MG63 (cell line): ENCODE measurements around the gene WNT1. TPM values are rescaled to one million over a fixed set of nuclear protein-coding genes. Genes with fewer than 3 reads are reported as not detected.

ENCODE experiments used
- DNase-seq: peaks from one replicate; pipeline ENCODE4 v3.0.0-alpha.2; 2020
- H3K27me3 ChIP-seq: fragments of 250-450 bp; sonication (Bioruptor Pico); 2 replicates; pipeline ENCODE4 v1.5.1; 2020; ENCODE audit warnings: mild to moderate bottlenecking, moderate library complexity
- H3K36me3 ChIP-seq: fragments of 250-450 bp; sonication (Bioruptor Pico); 2 replicates; pipeline ENCODE4 v1.5.1; 2020; ENCODE audit warnings: mild to moderate bottlenecking, moderate library complexity
- H3K4me3 ChIP-seq: fragments of 250-450 bp; sonication (Bioruptor Pico); 2 replicates; pipeline ENCODE4 v1.5.1; 2020; ENCODE audit warnings: mild to moderate bottlenecking, moderate library complexity
- H3K9me3 ChIP-seq: fragments of 250-450 bp; sonication (Bioruptor Pico); 2 replicates; pipeline ENCODE4 v1.5.1; 2020; ENCODE audit warnings: mild to moderate bottlenecking, moderate library complexity
- total RNA-seq: library from RNA; depleted of rRNA; stranded (reverse); fragments of >200 nt; shearing (Covaris generic); gene quantifications from 2 replicates; pipeline ENCODE4 v1.2.3, GENCODE V29; 2014; ENCODE audit warnings: low replicate concordance

The WNT1 gene
- total RNA-seq, 1 experiment from 2014 or later: not detected

- peaks cover 11% of the 10 kb centered on the region for H3K27me3 ChIP-seq
Measured at GRCh38 chr12:48972952-48973483, 5.1 kb upstream of the WNT1 start.

DNA sequence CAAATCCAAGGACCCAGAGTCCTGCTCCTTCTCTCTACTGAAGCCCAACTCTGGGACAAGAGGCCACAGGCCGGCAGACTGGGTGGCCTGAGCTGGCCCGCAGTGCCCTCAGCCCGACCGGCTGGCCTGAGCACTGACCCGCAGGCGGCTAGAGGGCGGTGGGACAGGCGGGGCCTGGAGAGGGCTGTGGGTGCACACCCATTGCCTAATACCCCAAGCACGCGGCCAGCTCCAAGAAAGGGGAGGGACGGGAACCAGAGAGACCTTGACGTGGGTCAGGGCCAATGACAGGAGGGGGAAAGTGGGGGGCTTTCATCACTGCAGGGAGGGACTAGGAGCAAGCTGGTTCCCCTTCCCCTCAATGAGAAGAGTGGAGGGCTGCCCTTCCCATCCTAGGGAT, 4.6 kb upstream of the WNT1 start:
- Histone ChIP-seq H3K9me3 (no peaks in the 10 kb centered on the region), H3K27me3 (peaks cover 17% of the 10 kb centered on the region), H3K36me3 (no peaks in the 10 kb centered on the region), H3K4me3 (no peak overlapping the region)
- no peak for DNase-seq

More at GRCh38 chr12:48972952-48973483, 5.1 kb upstream of the WNT1 start:
- DNase-seq: no peak
- H3K9me3 ChIP-seq: no peaks in the 10 kb centered on the region
- H3K36me3 ChIP-seq: no peaks in the 10 kb centered on the region
- no peak overlapping the region for H3K4me3 ChIP-seq

- peaks cover 22% of the 10 kb centered on the region for H3K27me3 ChIP-seq
- no peaks in the 10 kb centered on the region for H3K9me3 ChIP-seq
- DNase-seq: no peak
- no peak overlapping the region for H3K4me3 ChIP-seq
- H3K36me3 ChIP-seq: no peaks in the 10 kb centered on the region
Measured at GRCh38 chr12:48973941-48974673, 4.0 kb upstream of the WNT1 start.

DNA sequence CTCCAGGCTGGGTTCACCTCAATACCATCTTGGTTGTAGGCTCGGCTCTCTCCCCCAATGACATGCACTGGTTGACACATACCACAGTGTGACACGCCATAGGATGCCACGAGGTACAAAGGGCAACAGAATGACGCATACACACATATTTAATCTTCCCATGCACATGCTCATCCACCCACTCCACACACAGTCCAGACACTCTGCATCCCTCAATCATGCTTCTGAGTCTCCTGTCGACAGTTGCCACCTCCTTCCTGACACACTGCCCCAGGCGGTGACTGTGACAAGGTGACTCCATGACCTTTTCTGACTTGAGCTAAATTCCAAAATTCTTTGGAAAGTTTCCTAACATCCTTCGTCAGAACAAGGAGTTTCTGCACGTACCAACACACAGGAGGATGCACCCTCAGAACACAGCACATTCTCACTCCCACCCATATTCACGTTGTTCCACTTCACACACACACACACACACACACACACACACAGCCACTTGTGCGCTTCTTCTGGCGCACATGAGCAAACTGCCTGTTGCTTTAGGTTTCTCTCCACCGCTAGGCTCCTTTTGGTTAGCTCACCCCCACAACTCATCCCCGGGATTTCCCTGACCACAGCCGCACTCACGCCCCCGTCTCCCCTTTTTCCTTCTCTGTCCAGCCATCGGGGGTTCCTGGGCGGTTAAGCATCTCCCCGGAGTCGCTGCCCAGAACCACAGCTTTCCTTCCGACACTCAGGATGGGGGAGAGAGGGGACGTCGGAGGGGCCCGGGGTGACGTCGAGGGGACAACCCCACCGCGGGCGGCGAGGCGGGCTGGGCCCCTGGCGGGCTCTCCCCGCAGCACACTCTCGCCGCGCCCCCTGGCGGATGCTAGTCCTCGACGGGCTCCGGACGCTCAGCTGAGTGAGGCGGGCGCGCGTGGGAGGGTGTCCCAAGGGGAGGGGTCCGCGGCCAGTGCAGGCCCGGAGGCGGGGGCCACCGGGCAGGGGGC, 536 bp upstream of the WNT1 start:
- Histone ChIP-seq H3K36me3 (no peaks in the 10 kb centered on the region), H3K9me3 (no peaks in the 10 kb centered on the region), H3K4me3 (no peak overlapping the region), H3K27me3 (peaks cover 46% of the 10 kb centered on the region)
- peak; percentile 63 for DNase-seq

DNA sequence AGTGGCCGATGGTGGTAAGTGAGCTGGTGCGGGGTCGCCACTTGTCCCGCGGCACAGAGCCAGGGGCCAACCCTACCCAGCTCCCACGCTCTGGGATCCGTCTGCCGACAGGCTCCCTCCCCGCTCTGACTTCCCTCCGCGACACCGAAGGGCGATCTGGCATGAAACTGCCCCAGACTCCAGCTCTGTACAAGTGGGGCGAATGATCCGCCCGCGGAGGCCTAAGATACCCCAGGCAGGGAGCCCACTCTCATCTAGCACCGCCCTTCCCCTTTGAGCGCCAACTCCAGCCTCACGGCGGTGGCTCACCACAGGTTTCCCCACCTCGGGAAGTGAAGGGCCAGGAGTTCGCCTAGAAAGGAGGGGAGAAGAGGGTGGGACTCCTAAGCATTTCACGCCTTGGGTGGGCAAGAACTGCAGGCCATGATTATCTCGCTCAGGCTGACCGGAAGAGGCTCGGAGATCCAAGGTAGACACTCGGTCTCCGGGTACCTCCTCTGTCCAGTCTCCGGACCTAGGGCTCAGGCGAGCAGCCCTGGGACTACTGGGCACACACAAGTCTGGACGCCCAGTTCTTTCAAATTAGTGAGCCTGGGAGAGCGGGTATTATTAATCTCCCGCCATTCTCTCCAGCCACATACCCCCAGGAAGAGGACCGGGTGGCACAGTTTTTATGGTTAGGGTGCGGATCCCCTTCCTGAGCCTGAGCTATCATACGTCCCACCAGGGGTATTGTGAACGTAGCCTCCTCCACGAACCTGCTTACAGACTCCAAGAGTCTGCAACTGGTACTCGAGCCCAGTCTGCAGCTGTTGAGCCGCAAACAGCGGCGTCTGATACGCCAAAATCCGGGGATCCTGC, 849 bp downstream of the WNT1 start:
- DNase-seq: no peak
- peaks cover 50% of the 10 kb centered on the region for H3K27me3 ChIP-seq
- H3K9me3 ChIP-seq: no peaks in the 10 kb centered on the region
- no peak overlapping the region for H3K4me3 ChIP-seq
- no peaks in the 10 kb centered on the region for H3K36me3 ChIP-seq

DNA sequence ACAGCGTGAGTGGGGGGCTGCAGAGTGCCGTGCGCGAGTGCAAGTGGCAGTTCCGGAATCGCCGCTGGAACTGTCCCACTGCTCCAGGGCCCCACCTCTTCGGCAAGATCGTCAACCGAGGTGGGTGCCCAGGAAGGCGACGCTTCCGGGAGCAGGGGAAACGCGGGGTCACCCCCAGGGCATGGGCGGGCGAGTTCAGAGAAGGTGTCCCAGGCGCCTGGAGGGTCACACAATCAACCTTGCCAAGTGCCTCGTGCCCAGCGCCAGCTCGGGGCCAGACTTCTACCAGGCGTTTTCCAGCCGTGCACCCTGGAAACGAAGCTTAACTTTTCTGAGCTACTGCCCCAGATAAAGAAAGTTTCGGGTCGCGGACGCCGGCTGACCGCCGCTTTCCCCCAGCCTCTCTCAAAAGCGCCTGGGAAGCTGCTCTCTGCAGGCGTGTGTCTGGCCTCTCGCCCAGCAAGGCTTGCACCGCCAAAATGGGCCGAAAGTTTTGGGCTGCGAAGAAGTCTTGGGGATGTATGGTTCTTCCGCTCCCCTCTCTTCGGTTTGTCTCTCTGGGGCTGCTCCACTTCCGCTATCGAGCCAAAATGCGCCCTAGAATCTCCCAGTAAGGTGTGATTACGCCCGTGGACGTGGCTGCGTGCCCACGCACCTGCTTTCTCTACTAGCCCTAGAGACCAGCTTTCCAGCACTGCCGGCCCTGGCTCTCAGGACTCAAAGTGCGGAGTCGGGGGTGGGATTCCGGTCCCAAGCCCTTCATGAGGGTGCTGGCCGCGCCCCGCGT, 1.7 kb downstream of the WNT1 start:
- DNase-seq: no peak
- Histone ChIP-seq H3K4me3 (no peak overlapping the region), H3K9me3 (no peaks in the 10 kb centered on the region), H3K27me3 (peaks cover 50% of the 10 kb centered on the region), H3K36me3 (no peaks in the 10 kb centered on the region)

- Histone ChIP-seq H3K4me3 (no peak overlapping the region), H3K27me3 (peaks cover 50% of the 10 kb centered on the region)
Measured at GRCh38 chr12:48980389-48980952, 2.3 kb downstream of the WNT1 start.

DNA sequence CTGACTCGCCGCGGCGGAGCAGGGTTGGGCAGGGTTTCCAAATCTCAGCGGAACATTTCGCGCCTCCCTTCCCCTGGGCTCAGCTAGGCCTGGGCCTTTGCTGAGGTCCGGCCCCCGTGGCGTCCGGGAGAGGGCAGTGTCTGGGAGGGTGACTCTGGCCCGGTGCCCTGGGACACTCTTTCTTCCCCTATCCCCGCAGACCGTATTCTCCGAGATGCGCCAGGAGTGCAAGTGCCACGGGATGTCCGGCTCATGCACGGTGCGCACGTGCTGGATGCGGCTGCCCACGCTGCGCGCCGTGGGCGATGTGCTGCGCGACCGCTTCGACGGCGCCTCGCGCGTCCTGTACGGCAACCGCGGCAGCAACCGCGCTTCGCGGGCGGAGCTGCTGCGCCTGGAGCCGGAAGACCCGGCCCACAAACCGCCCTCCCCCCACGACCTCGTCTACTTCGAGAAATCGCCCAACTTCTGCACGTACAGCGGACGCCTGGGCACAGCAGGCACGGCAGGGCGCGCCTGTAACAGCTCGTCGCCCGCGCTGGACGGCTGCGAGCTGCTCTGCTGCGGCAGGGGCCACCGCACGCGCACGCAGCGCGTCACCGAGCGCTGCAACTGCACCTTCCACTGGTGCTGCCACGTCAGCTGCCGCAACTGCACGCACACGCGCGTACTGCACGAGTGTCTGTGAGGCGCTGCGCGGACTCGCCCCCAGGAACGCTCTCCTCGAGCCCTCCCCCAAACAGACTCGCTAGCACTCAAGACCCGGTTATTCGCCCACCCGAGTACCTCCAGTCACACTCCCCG, 3.0 kb downstream of the WNT1 start:
- no peaks in the 10 kb centered on the region for H3K9me3 ChIP-seq
- H3K4me3 ChIP-seq: no peak overlapping the region
- peaks cover 50% of the 10 kb centered on the region for H3K27me3 ChIP-seq
- DNase-seq: no peak
- no peaks in the 10 kb centered on the region for H3K36me3 ChIP-seq

More at GRCh38 chr12:48980389-48980952, 2.3 kb downstream of the WNT1 start:
- no peak for DNase-seq
- Histone ChIP-seq H3K9me3 (no peaks in the 10 kb centered on the region), H3K36me3 (no peaks in the 10 kb centered on the region)

DNA sequence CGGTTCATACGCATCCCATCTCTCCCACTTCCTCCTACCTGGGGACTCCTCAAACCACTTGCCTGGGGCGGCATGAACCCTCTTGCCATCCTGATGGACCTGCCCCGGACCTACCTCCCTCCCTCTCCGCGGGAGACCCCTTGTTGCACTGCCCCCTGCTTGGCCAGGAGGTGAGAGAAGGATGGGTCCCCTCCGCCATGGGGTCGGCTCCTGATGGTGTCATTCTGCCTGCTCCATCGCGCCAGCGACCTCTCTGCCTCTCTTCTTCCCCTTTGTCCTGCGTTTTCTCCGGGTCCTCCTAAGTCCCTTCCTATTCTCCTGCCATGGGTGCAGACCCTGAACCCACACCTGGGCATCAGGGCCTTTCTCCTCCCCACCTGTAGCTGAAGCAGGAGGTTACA, 3.6 kb downstream of the WNT1 start:
- Histone ChIP-seq H3K9me3 (no peaks in the 10 kb centered on the region), H3K4me3 (no peak overlapping the region), H3K27me3 (peaks cover 50% of the 10 kb centered on the region), H3K36me3 (no peaks in the 10 kb centered on the region)
- no peak for DNase-seq

DNA sequence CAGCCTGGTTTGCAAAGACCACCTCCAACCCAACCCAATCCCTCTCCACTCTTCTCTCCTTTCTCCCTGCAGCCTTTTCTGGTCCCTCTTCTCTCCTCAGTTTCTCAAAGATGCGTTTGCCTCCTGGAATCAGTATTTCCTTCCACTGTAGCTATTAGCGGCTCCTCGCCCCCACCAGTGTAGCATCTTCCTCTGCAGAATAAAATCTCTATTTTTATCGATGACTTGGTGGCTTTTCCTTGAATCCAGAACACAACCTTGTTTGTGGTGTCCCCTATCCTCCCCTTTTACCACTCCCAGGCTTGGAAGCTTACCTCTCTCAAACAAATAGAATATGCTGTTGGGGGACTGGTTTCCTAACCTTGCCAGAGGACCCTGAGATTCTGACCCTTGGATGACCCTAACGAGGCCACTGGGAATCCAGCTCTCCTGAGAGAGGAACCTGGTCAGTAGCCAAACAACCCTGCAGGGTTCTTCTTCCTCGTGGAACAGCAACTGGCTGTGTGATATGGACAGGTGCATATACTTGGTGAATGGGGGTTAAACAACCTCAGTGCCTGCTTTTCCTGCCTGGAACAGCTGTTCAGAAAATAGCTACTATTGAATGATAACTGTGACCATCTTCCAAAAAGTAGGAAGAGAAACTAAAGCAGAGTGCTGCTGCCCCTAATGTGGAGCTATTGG, 4.4 kb downstream of the WNT1 start:
- no peak for DNase-seq
- peaks cover 50% of the 10 kb centered on the region for H3K27me3 ChIP-seq
- no peaks in the 10 kb centered on the region for H3K9me3 ChIP-seq
- H3K36me3 ChIP-seq: no peaks in the 10 kb centered on the region
- no peak overlapping the region for H3K4me3 ChIP-seq

DNA sequence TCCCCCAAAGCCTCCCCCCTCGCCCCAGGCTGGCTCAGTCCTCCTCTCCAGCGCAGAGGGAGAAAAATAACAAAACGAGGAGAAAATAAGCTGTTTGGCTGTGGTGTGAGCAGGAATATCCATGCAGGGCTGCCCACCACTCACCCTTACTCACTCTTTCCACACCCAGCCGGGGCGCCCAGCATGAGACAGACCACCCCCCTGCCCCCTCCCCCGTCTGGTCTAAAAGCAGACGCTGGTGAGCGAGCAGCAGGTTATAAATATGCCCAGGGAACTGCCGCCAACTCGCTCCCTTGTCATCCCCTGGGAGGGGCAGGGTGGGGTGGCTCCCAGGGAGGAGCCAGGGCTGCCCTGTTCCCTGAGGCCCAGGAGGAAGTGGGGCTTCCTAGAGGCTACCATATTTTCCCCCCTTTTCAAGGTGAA, 7.4 kb downstream of the WNT1 start:
- Histone ChIP-seq H3K9me3 (no peaks in the 10 kb centered on the region), H3K36me3 (no peaks in the 10 kb centered on the region), H3K4me3 (no peak overlapping the region), H3K27me3 (peaks cover 26% of the 10 kb centered on the region)
- no peak for DNase-seq

- Histone ChIP-seq H3K4me3 (no peak overlapping the region), H3K9me3 (no peaks in the 10 kb centered on the region), H3K36me3 (no peaks in the 10 kb centered on the region), H3K27me3 (peaks cover 22% of the 10 kb centered on the region)
- no peak for DNase-seq
Measured at GRCh38 chr12:48985901-48986300, 7.8 kb downstream of the WNT1 start.

GRCh38 chr12:48986720-48987291, 8.7 kb downstream of the WNT1 start:
- Histone ChIP-seq H3K4me3 (no peak overlapping the region), H3K36me3 (no peaks in the 10 kb centered on the region), H3K27me3 (peaks cover 13% of the 10 kb centered on the region), H3K9me3 (no peaks in the 10 kb centered on the region)
- no peak for DNase-seq

DNA sequence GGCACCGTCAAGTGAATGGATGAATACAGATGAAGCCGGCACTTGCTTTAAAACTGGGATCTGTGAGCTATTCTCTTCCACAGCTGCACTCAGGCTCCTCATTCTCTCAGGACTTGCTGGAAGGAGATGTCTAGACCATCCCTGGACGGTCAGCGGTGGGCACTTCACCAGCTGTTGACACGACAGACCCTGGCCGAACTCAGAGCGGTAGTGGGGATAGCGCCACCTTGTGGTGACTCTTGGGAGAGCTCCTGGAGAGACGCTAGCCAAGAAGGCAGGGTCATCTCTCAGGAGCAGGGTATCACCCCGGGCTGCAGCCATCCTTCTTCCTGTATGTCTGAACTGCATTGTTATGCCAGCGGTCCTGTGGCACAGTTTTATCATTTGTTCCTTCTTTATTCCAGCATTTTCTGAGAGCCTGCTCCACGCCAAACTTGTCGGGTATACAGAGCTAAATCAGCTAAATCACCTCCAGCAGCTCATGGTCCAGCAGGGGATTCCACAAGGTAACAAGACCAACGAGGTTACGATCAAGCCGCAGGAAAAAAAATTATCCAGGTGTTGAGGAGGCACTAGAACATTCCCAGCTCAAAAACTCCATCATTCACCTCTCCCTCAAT, 10.0 kb downstream of the WNT1 start:
- Histone ChIP-seq H3K36me3 (no peaks in the 10 kb centered on the region), H3K9me3 (no peaks in the 10 kb centered on the region), H3K27me3 (peaks cover 9% of the 10 kb centered on the region), H3K4me3 (no peak overlapping the region)
- peak; percentile 56 for DNase-seq
